Fibroblast of skin of abdomen (primary cell): ENCODE measurements around the gene APOBEC4.
"Not testable (repeated sequence)": the region's sequence is repeated elsewhere in the genome, so short reads cannot be mapped to it uniquely, and the experiment has no call there.

Experiments
- DNase-seq: peaks from one replicate; pipeline ENCODE4 v3.0.0-alpha.2; 2013

APOBEC4 gene

GRCh38 chr1:183633676-183634343 lies 19.3 kb downstream of the APOBEC4 start:
- peak; percentile 94 for DNase-seq

DNA sequence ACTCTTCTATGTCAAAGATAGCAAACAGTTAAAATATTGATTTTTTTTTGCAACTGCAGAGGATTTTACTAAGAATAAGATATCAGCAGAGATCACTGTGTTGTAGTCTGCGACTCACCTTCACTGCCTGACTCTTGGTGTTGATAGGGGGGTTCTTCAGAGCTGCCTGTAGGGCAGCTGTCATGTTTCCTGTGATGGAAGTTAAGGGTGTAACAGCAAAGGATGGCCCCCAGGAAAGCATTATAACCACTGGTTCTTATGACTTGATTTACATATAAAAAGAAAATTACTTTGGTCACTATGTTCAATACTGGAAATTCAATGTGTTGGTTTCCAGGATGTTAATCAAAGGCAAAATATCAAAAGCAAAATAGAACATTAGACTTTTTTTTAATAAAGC lies 20.2 kb downstream of the APOBEC4 start:
- peak; percentile 32 for DNase-seq

DNA sequence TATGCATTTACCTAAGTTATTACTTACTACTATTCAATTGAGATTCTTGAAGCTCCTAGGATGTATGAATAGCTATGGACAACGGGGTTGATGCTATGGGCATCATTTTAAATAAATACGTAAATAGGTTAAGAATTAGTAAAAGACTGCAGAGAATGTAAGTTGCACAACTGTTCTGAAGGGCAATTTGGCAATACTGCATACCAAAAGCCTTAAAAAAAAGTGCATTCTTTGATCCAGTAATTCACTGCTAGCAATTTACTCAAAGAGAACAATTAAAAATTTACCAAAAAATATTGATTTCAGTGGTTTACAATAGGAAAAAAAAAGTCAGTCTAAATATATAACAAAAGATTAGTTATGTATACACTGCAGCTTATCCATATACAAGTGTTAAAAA lies 21.0 kb downstream of the APOBEC4 start:
- peak; percentile 75 for DNase-seq

- peak; percentile 20 for DNase-seq
Measured at GRCh38 chr1:183630748-183631147, 22.4 kb downstream of the APOBEC4 start.

GRCh38 chr1:183628537-183628936 lies 24.6 kb downstream of the APOBEC4 start:
- no peak for DNase-seq

GRCh38 chr1:183626236-183626635 lies 26.9 kb downstream of the APOBEC4 start:
- DNase-seq: not testable (repeated sequence)

DNA sequence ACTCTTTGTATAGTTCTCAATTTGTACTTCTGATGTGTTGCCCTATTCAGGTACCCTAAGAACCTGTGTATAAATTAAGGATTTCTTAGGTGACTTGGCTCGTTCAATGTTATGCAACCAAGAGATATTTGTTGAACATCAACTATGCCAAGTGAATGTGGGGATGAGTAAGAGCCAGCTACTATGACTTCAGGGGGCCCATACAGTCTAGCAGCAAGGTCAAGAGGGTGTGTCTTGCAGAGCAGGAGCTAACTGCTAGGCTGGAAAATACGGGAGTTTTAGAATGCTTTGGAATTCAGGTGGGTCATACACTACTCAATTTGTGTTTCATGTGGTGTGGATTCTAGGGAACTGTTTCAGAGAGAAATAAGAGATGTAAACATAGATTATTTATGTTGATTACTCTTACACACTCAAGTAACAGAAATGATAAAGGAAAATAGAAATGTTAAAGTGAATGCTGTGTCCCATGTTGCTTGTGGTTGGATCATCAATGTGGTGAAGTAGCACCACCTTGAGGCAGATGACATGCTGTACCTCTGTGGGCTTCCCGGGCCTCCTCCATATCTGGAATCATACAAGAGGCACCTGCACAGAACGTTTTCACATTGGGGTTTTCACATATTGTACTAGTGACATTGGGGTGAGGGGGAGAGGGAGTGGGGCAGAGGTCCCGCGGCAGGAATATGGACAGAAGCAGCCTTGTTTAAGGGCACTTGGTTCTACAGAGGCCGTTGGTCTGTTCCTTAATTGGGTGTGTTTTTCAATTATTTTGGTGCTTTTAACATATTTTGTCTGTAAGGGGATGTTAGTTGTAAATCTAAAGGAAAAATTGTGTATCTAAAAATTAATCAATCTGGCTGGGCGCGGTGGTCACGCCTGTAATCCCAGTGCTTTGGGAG lies 30.0 kb downstream of the APOBEC4 start:
- peak; percentile 68 for DNase-seq

GRCh38 chr1:183622013-183622412 lies 31.1 kb downstream of the APOBEC4 start:
- DNase-seq: no peak

DNA sequence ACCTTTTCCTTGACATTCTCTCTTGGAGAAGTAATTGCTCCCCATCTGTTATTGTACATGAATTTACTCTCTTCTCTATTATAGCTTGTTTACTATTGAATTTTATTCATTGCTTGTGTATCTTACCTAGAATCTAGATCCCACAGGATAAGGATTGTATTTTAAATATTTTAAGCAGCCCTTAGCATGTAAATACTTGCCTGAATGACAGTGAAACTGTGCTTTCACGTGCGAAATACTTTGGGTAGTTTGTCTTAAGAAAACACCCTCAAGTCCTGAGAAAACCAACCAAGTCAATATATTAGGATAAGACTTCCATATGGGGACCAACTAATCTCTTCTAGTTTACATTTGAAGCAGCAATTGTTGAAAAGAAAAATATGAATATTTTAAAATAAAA lies 32.8 kb downstream of the APOBEC4 start:
- no peak for DNase-seq

DNA sequence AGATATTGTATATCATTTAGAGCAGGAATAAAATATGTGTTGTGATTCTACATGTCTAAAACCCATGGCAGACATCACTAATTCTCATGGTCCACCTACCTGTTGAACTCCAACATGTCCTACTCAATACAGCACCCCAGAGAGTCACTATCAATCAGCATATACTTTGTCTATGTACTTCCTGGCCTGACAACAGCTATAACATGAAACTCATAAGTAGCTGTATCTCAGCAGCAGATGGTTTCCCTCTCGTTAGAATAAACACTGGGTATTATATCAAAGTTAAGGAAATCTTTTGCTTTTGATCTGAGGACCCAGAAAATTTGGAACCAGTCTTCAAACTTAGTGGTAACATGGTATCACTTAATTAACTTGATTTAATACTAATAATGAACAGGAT lies 33.3 kb downstream of the APOBEC4 start:
- no peak for DNase-seq

- not testable (repeated sequence) for DNase-seq
Measured at GRCh38 chr1:183618202-183618601, 34.9 kb downstream of the APOBEC4 start.

- DNase-seq: not testable (repeated sequence)
Measured at GRCh38 chr1:183612975-183613374, 40.1 kb downstream of the APOBEC4 start.

- DNase-seq: no peak
Measured at GRCh38 chr1:183612407-183612806, 40.7 kb downstream of the APOBEC4 start.

GRCh38 chr1:183611021-183611420 lies 42.1 kb downstream of the APOBEC4 start:
- no peak for DNase-seq

DNA sequence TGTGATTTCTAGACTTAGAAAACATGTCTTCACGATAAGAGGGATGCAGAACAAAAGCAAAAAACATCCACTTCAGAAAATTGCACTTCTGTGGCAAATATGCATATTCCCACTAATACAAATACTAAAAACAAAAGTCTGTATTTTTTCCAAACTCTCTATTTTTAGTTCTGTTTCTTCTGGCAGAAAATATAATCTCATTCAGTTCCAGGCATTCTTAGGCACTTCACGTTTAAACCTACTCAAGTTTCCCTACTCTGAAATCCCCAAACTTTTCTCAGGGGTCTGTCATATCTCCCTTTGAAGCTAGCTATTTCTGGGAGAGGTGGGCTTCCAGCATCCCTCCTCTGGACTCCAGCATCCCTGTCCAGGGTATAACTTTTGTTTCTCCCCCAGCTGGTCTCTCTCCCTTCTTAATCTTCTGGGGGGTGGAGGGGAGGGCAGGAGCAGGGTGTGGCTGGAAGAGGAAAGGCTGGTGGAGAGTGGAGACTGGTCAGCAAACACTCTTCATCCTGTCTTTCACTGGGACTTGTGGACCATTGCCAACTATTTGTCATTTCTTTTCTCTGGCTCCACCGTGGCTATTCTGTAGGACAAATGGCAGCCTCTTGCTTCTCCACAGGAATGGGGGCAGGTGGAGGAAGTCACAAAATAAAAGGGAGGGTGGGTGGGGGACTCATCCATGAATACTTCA lies 43.2 kb downstream of the APOBEC4 start:
- peak; percentile 42 for DNase-seq

DNA sequence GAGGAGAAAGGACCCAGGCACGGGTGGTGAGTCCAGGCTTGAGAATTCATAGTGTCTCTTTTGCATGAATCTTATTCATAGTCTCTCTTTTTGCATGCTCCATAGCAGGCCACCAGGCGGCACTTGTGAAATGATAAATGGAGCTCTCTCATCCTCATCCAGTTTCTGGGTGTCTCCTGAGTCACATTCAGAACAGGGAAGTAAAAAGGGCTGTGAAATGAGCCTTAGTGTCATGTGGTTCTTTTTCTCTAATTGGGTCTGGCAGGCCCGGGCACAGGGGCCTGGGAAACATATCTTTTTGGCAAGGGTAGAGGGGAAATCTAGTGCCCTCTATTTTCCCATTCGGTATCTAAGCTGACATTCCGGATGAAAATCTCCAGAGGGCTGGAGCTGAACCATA lies 43.8 kb downstream of the APOBEC4 start:
- DNase-seq: peak; percentile 86

GRCh38 chr1:183607322-183607980 lies 45.7 kb downstream of the APOBEC4 start:
- DNase-seq: no peak

GRCh38 chr1:183605904-183606303 lies 47.2 kb downstream of the APOBEC4 start:
- no peak for DNase-seq

DNA sequence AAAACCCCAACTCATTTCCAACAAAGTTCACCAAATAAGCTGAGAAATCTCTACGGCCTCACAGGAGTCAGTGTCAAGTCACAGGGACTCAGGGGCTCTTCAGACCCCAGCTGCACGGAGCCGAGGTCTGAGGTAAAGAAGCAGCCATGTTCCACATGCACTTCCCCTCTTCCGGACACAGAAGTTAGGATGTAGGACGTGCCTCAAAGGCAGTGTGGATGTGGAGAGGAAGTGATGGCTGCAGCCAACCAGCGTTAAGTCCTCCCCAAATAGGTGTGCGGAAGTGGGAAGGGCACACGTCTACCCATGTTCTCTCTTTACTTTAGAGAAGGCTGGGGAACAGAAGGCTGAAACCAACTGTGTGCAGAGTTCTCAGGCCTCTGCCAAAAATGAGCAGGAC lies 48.3 kb downstream of the APOBEC4 start:
- DNase-seq: no peak

GRCh38 chr1:183604038-183604808 lies 48.9 kb downstream of the APOBEC4 start:
- DNase-seq: peak; percentile 94

GRCh38 chr1:183602510-183602909 lies 50.6 kb downstream of the APOBEC4 start:
- DNase-seq: no peak

DNA sequence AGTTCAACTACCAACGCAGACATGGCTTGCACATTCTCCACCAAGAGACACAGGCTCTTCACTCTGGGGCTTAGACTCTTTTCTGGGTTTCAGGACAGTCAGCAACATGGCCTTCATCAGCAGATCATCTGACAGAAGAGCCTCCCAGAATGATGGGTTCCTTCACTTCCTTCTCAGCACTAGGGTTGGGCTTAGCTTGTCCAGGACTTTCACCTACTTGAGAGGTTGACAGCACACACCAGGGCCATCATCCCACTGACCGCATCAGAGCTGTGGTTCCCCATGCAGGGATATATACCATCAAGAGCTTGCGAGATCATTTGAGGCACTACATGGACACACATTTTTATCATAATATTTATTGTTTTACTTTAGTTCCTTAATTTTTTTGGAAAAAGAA lies 52.5 kb downstream of the APOBEC4 start:
- no peak for DNase-seq
